ENCODE measurements around the gene GRM4. TPM values are rescaled to one million over a fixed set of nuclear protein-coding genes. Genes with fewer than 3 reads are reported as not detected.

GRM4 gene
- total and polyA plus RNA-seq, 9 donors, result 1.1 to 4.8 (median 1.9) TPM

DNA sequence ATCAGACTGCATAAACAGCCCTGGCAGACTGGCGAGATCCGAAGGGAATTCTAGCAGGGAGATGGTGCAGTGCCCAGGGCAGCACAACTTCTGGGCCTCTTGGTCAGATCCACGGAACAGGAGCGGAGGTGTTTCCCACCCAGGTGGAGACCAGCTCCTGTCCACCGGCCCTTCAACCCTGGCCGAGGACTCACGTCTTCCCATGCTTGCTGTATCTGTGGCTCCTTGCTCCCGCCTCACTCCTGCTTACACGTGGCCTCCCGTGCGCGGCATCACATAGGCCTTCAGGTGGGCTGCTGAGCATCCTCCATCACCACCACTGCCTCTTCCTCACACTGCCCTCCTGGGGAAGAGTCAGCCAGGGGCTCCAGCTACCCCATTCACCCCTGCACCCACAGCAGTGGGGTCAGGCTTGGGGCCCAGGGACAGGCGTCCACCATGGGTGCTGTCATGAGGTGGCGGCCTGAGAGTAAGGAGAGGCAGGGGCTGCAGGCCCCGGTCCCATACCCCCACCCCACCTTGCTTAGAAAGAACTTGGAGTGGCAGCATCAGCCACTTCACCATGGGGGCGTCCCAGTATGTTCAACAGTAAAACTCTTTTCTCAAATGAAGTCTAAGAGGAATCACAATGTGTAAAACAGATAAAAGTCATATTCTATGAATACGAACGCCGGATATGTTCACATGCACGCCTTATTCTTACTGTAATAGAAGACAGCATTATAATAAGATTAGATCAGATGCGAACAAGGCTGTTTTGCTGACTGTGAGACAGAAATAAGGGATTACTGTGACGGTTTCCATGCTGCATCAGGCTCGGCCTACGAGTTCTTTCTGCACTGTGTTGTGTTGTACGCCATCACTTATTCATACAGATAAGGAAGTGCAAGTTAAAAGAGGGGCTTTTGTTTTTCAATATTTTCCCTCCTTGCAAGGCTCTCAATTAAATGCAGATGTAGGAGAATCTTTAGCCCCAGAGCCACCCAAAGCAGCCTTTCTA, 165.4 kb downstream of the GRM4 start:
- WGBS (ENCODE audit: insufficient coverage), result 85% methylated on average over 12 of the region's 25 CpGs
- H3K4me3 ChIP-seq (ENCODE audit: low read length), result no peak overlapping the region
- H3K27ac ChIP-seq (ENCODE audit: low read length), result no peak overlapping the region
- H3K36me3 ChIP-seq (ENCODE audit: control insufficient read depth, insufficient read depth, low read length), result no peaks in the 10 kb centered on the region
- H3K27me3 ChIP-seq (ENCODE audit: control insufficient read depth, insufficient read depth, low read length), result peaks cover 24% of the 10 kb centered on the region
- no peaks in the 10 kb centered on the region for H3K4me1 ChIP-seq (ENCODE audit: control insufficient read depth, insufficient read depth, low read length)
- no peak for DNase-seq
- H3K9me3 ChIP-seq (replicated peaks; ENCODE audit: control insufficient read depth, low read depth, low read length), result no peaks in the 10 kb centered on the region

- no peak for DNase-seq
- Histone ChIP-seq H3K4me3 (ENCODE audit: low read length) (no peak overlapping the region), H3K27me3 (ENCODE audit: control insufficient read depth, insufficient read depth, low read length) (peaks cover 30% of the 10 kb centered on the region), H3K4me1 (ENCODE audit: control insufficient read depth, insufficient read depth, low read length) (no peaks in the 10 kb centered on the region), H3K27ac (ENCODE audit: low read length) (no peak overlapping the region), H3K36me3 (ENCODE audit: control insufficient read depth, insufficient read depth, low read length) (no peaks in the 10 kb centered on the region), H3K9me3 (replicated peaks; ENCODE audit: control insufficient read depth, low read depth, low read length) (no peaks in the 10 kb centered on the region)
- 66% methylated on average over 4 of the region's 4 CpGs for WGBS (ENCODE audit: insufficient coverage)
Observed at GRCh38 chr6:33979750-33980149, 166.1 kb downstream of the GRM4 start.

- Histone ChIP-seq H3K27ac (ENCODE audit: low read length) (no peak overlapping the region), H3K27me3 (ENCODE audit: control insufficient read depth, insufficient read depth, low read length) (peaks cover 34% of the 10 kb centered on the region), H3K4me3 (ENCODE audit: low read length) (no peak overlapping the region), H3K9me3 (replicated peaks; ENCODE audit: control insufficient read depth, low read depth, low read length) (no peaks in the 10 kb centered on the region), H3K36me3 (ENCODE audit: control insufficient read depth, insufficient read depth, low read length) (no peaks in the 10 kb centered on the region), H3K4me1 (ENCODE audit: control insufficient read depth, insufficient read depth, low read length) (no peaks in the 10 kb centered on the region)
- WGBS (ENCODE audit: insufficient coverage), result 50% methylated on average over 7 of the region's 16 CpGs
- no peak for DNase-seq
Observed at GRCh38 chr6:33978412-33979150, 167.3 kb downstream of the GRM4 start.

- peaks cover 34% of the 10 kb centered on the region for H3K27me3 ChIP-seq (ENCODE audit: control insufficient read depth, insufficient read depth, low read length)
- H3K9me3 ChIP-seq (replicated peaks; ENCODE audit: control insufficient read depth, low read depth, low read length), result no peaks in the 10 kb centered on the region
- H3K36me3 ChIP-seq (ENCODE audit: control insufficient read depth, insufficient read depth, low read length), result no peaks in the 10 kb centered on the region
Observed at GRCh38 chr6:33977606-33978411, 168.1 kb downstream of the GRM4 start.

GRCh38 chr6:33976437-33977360, 169.2 kb downstream of the GRM4 start:
- H3K4me1 ChIP-seq (ENCODE audit: control insufficient read depth, insufficient read depth, low read length), result no peaks in the 10 kb centered on the region
- no peaks in the 10 kb centered on the region for H3K9me3 ChIP-seq (replicated peaks; ENCODE audit: control insufficient read depth, low read depth, low read length)
- peaks cover 34% of the 10 kb centered on the region for H3K27me3 ChIP-seq (ENCODE audit: control insufficient read depth, insufficient read depth, low read length)
- DNase-seq, result no peak
- H3K27ac ChIP-seq (ENCODE audit: low read length), result no peak overlapping the region
- WGBS (ENCODE audit: insufficient coverage), result 85% methylated on average over 6 of the region's 9 CpGs
- no peaks in the 10 kb centered on the region for H3K36me3 ChIP-seq (ENCODE audit: control insufficient read depth, insufficient read depth, low read length)
- no peak overlapping the region for H3K4me3 ChIP-seq (ENCODE audit: low read length)

More at GRCh38 chr6:33977606-33978411, 168.1 kb downstream of the GRM4 start:
- Histone ChIP-seq H3K4me3 (ENCODE audit: low read length) (no peak overlapping the region), H3K27ac (ENCODE audit: low read length) (no peak overlapping the region), H3K4me1 (ENCODE audit: control insufficient read depth, insufficient read depth, low read length) (no peaks in the 10 kb centered on the region)
- 87% methylated on average over 10 of the region's 15 CpGs for WGBS (ENCODE audit: insufficient coverage)
- no peak for DNase-seq

DNA sequence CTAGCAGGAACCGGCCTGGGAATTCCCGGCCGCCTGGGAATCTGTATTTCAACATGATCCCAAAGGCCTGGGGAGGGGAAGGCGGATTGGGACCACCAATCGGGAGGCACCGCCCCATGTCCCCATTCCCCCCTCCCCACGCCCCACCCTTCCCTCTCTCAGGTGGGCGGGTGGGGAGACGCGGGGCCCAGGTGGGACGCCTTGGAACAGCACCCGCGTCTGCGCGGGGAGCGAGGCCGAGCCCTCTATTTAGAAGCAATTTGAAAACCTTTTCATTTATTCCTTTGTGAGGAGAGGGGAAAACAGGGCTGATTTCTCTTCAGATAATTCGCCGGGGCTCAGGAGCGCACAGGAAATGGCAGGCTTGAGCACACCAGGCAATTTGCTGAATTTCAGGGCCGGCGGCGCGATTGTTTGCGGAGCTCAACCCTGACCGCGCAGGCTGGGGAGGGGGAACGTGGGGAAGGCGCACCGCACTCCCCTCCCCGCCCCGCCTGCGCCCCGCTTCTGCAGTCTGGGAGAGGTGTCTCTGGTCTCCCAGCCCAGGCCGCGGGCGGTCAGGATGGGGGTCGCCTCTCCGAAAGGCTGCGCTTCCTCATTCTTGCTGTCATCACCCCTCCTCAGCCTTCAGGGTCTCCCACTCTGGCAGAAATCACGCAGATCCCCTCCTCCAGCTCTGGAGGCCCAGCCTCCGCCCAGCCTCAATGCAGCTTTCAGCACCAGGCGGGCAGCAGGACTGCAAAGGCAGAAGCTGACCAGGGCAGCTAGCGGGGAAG, 170.0 kb downstream of the GRM4 start:
- WGBS (ENCODE audit: insufficient coverage), result 9% methylated on average over 22 of the region's 44 CpGs
- H3K4me3 ChIP-seq (ENCODE audit: low read length), result no peak overlapping the region
- peaks cover 34% of the 10 kb centered on the region for H3K27me3 ChIP-seq (ENCODE audit: control insufficient read depth, insufficient read depth, low read length)
- no peaks in the 10 kb centered on the region for H3K36me3 ChIP-seq (ENCODE audit: control insufficient read depth, insufficient read depth, low read length)
- H3K27ac ChIP-seq (ENCODE audit: low read length), result no peak overlapping the region
- no peak for DNase-seq
- H3K4me1 ChIP-seq (ENCODE audit: control insufficient read depth, insufficient read depth, low read length), result no peaks in the 10 kb centered on the region
- no peaks in the 10 kb centered on the region for H3K9me3 ChIP-seq (replicated peaks; ENCODE audit: control insufficient read depth, low read depth, low read length)

GRCh38 chr6:33974471-33974870, 171.4 kb downstream of the GRM4 start:
- Histone ChIP-seq H3K27me3 (ENCODE audit: control insufficient read depth, insufficient read depth, low read length) (peaks cover 34% of the 10 kb centered on the region), H3K27ac (ENCODE audit: low read length) (no peak overlapping the region), H3K4me1 (ENCODE audit: control insufficient read depth, insufficient read depth, low read length) (no peaks in the 10 kb centered on the region), H3K36me3 (ENCODE audit: control insufficient read depth, insufficient read depth, low read length) (no peaks in the 10 kb centered on the region), H3K9me3 (replicated peaks; ENCODE audit: control insufficient read depth, low read depth, low read length) (no peaks in the 10 kb centered on the region), H3K4me3 (ENCODE audit: low read length) (no peak overlapping the region)
- 37% methylated on average over 2 of the region's 2 CpGs for WGBS (ENCODE audit: insufficient coverage)
- no peak for DNase-seq

- Histone ChIP-seq H3K36me3 (ENCODE audit: control insufficient read depth, insufficient read depth, low read length) (no peaks in the 10 kb centered on the region), H3K4me1 (ENCODE audit: control insufficient read depth, insufficient read depth, low read length) (no peaks in the 10 kb centered on the region), H3K27ac (ENCODE audit: low read length) (no peak overlapping the region), H3K9me3 (replicated peaks; ENCODE audit: control insufficient read depth, low read depth, low read length) (no peaks in the 10 kb centered on the region), H3K4me3 (ENCODE audit: low read length) (no peak overlapping the region), H3K27me3 (ENCODE audit: control insufficient read depth, insufficient read depth, low read length) (peaks cover 34% of the 10 kb centered on the region)
- WGBS (ENCODE audit: insufficient coverage), result no CpG with 5 or more reads among the region's 4 CpGs
- DNase-seq, result no peak
Observed at GRCh38 chr6:33974030-33974429, 171.9 kb downstream of the GRM4 start.
